Stimulated activated CD8-positive, alpha-beta memory T cell treated with anti-CD3 and anti-CD28 coated beads, Interleukin-15, amount 100 ng/mL, for 48 hours (primary cell): Measurements from ENCODE around the gene CYB561.
A peak's percentile ranks its signal among the peaks of the same experiment; 100 is the strongest.

Experiments
- DNase-seq, 2 donors: peaks; one replicate each; pipeline ENCODE4 v3.0.0-alpha.2; 2020; ENCODE audit warnings: low read depth in 2 of 2

Gene CYB561

DNA sequence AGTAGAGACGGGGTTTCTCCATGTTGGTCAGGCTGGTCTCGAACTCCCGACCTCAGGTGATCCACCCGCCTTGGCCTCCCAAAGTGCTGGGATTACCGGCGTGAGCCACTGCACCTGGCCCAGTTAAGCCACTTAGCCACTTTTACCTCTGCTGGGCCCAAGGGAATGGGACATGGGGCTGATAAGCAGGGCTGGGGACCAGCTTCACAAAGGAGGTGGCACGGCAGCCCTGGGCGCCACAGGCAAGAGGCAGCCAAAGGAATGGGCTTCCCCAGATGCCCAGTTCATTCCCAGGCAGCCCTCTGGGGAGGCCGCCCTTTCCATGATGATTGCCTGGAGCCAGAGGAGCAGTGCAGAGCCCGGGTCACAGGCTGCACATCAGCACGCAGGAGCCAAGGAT is 5.0 kb upstream of the CYB561 start:
- DNase-seq, result no peak

DNA sequence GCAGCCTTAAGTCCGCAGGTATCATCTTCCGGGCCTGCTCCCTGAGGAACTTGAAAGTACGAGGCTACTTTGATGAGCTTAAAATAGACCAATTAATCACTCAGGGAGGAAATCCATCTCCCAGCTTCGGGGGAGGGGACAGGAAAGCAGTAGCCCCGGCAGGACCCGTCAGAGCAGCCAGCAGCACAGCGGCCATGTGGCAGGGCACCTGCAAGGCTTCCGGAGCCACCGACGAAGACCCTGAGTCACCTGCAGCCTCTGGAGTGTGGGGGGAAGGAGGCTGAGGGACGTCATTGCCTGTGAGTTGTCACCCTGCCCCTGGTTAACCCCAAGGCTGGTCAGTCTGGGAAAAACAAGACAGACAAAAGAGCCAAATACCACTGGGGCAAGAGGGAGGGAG is 4.4 kb upstream of the CYB561 start:
- DNase-seq, result no peak

DNA sequence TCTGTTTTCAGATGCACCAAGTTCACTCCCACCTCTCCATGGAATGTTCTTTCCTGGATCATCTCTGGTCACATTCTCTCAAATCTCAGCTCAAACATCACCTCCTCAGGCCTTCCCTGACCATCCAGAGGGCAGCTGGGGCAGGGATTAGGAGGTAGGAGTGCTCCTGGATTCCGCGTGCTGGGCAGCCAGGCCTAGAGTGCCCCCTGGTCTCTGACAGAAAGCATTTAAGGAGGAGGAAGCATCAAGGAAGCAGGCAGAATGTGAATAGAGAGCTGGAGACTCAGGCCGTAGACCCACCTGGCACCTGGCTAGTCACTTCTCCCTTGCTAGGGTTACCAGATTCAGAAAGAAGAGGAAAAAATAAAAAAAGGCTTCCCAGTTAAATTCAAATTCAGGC is 2.5 kb upstream of the CYB561 start:
- no peak for DNase-seq

DNA sequence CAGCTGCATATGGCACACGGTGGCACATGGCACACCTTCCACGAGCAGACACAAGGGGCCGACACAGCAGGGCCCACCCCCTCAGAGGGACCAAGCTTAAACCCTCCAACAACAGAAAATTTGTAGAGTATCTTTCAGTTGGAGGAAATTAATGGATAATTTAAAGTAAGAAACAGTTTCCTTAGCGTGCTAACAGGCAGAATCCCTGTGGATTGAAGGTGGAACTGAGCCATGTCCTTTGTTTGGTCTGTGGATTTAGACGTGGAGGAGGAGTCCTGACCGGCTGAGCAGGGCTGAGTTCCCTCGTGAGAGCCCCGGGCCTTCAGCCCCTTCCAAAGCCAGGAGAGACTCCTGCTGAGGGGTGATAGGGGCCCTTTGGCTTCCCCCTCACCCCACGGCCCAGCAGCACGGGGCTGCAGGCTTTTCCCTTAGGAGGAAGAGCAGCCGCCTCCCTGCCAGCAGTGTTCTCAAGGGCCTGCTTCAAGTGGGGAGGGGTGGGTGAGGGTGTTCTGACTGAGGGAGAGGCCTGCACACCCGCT is 1.4 kb upstream of the CYB561 start:
- DNase-seq, result no peak

DNA sequence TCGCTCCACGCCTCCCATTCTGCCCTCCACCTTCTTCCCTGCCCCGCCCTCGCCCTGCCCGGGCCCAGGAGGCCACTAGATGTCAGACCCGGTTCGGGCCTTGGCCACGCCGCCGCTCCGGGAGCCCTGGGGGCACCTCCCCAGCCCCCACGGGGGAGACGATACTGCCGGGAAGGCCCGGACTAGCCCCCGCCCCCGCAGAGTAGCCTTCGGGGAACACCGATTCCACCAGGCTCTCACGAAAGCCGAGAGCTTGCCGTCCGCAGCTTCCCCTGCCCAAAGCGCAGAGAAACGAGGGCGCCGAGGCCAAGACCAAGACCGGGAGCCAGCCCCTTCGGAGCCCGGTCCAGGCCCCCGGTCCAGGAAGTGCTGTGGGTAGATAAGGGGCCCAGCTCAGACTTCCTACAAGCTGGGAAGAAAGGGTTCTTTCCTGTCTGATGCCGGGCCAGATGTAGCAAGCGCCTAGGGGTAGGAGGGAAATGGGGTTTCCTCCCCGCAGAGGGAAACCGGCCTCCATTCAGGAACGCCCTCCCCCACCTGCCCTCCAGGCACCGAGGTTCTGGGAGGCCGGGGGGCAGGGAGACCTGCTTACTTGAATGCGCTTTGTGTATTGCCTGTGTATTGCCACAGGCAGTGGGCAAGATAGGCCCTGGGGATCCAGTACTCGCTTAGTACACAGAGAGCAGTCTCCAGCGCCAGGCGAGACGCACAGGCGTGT is 806 bp upstream of the CYB561 start:
- peak; percentile 19 to 39 for DNase-seq

DNA sequence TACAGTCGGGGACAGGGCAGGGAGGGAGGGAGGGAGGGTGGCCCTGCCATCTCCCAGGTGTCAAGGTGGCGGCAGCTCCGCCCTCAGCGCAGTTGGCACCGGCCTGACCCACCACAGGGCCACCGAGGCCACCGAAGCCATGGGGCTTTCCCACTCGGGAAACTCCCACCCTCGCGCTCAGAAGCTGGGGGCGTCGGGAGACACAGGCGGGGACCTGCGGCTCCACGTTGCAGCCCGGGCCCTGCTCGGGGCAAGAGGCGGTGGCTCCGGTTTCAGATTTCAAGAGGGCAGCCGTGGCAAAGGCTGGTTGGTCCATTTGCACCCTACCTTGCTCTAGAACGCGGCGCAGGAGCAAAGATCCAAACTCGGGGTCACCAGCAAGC is 544 bp downstream of the CYB561 start:
- peak; percentile 36 to 40 for DNase-seq

DNA sequence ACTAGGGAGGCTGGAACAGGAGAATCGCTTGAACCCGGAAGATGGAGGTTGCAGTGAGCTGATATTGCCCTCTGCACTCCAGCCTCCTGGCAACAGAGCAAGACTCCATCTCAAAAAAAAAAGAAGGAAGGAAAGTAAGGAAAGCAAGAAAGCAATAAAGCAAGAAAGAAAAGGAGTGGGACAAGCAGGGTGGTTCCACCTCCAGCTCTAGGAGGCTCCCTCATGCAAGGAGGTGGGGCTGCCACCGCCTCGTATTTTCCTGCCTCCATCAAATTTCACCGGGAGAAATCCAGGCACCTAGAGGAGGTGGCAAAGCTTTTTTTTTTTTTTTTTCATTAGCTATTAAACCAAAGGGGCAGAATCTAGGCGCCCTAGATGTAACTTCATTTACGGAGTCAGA is 1.0 kb downstream of the CYB561 start:
- no peak for DNase-seq

DNA sequence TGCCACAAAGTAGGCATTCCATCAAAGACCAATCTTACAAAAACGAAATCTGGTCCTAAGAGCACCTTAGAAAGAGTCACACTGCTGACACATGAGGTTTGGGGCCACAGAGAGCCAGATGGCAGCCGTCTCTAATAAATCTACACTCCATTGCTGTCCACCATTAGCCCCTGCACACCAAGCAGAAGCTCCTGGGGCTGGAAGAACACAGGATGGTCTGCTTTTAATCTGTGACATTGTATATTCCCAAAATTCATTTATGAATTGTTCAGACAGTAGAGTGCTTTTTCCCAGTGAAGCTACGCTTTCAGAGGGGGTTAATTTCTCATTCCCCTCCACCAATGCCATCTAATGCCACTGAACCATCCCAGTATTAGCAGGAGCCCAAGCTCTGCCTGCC is 1.6 kb downstream of the CYB561 start:
- DNase-seq, result no peak

DNA sequence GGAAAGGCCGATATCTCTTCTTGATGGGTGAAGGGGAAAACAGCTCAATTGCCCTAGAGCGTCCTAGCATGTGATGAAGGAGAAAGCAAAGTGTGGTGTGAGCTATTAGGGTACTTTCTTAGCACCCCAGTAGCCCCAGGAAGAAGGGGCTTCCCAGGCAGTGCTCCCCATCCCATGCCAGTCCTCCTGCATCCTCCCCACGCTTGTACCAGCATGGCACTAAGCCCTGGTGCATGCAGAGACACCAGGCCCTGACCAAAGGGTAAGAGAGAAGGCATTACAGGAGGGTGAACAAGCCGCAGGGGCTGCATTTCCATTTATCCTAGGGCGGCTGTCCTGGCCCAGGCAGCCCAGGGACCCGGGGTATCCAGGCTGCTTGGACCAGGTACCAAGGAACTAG is 3.1 kb downstream of the CYB561 start:
- DNase-seq, result no peak

DNA sequence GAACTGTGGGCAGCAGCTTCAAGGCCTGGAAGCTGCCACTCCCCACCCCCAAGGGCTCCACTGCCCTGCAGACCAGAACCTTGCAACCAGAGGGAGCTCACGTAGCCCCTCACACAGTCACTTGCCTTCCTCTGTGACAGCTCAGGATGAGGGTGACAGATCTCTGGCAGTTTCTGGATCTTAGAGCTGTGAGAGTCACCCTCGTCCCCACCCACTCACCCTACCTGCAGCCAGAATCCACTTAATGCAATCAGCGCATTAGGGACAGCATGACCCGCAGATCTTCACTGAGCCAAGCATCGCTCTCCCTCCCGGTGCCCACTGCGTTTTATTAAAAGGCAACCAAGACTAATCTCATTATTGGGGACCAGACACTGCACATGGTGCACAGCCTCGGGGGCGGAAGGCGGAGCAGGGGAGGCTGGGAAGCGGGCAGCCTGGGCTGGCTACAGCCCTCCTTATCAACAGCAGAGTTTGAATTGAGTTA is 3.5 kb downstream of the CYB561 start:
- DNase-seq, result no peak

DNA sequence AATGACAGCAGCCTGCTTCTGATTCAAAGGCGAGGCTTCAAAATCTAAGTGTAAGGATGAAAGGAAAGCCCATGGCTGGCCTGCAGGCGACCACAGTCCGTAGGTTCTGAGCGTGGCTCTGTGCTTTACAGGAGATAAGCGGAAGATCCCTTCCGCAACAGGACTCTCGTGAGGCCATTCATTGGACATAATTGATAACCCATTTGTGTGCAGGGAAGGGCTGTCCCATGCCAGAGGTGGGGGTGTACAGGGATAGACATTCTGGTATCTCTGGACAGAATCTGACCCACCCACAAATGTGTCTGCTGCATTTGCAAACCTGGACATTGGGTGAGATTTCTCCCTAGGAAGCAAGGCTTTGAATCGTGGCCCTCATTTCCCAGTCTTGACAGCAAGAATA is 4.0 kb downstream of the CYB561 start:
- DNase-seq, result no peak

DNA sequence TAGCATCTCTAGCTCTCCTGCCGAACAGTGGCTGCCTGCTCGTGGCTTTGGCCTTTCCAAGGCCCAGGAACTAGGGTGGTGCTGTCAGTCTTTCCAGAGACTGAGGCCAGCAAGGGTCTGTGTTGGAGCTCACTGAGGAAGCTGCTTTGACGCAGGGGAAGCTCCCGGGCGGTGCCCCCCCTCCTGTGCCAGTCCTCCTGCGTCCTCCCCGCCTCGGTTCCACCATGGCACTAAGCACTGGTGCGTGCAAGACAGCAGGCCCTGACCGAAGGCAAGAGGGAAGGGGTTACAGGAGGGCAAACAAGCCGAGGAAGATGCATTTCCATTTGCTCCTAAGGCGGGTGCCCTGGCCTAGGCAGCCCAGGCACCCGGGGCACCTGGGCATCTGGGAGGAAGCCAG is 4.5 kb downstream of the CYB561 start:
- no peak for DNase-seq

DNA sequence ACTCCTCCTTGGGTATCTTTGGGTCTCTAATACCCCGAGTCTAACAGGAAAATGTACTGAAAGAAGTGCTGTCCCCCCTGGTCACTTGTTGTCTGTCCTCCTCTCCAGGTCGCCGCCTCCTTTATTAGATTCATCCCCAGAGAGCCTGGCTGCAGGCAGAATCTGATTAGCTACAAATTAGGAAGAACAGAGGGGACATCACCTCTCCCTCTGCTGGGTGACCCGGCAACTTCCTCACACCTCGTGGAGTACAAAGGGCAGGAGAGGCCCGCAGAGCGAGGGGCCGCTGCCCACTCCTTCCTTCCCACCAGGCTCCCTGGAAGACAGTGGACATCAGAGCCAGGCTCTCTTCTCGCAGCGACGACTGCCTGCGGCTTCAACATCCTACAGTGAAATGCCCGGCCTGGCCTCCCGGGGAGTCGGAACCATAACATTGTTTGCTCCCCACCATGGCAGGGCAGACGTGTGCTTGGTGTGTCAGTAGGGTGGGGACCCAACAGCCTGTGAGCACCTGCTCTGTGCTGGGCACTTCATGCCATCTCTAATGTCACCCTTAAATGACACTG is 5.3 kb downstream of the CYB561 start:
- no peak for DNase-seq

DNA sequence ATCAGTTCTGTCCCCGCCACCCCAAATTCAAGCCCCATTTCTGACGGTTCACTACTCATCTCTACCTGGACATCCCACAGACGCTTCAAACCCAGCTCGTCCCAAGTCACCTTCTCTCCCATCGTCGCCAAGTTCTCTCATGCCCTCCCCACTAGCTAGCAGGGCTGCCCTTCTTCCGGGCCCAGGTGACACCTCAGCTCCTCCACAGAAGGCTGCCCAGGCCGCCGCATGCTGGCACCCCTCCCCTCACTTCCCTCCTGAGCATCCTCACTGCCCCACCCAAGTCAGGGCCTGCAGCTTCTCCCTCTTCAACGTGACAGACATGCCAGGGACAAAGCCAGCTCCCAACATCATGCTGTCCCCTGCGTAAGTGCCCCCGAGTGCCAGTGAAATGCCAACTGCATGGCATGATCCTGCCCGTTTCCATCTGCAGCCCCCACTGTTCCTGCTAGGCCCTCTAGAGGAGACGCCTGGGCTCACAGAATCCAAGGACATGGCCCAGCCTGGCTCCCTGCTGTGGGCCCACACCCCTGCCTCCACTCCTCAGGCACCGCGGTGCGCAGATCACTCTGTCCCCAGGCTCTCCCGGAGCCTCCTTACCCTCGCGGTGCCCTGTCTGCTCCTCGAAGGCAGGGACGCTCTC is 5.9 kb downstream of the CYB561 start:
- no peak for DNase-seq

DNA sequence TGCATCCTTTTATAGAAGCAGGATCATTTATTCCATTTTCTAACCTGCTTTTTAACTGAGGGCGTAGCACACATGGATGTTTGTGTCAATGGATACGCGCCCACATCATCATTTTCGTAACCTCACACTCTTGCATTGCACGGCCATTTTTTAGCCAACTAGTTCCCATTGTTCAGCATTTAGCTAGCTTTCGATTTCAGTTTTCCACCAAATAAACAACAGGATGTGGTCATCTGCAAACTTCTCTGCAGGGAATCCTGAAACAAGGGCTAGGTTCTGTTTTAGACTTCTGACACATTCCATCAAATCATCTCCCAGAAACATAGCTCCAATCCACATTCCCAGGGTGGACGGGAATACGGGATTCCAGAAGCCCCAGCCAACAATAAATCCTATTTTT is 6.4 kb downstream of the CYB561 start:
- DNase-seq, result no peak

DNA sequence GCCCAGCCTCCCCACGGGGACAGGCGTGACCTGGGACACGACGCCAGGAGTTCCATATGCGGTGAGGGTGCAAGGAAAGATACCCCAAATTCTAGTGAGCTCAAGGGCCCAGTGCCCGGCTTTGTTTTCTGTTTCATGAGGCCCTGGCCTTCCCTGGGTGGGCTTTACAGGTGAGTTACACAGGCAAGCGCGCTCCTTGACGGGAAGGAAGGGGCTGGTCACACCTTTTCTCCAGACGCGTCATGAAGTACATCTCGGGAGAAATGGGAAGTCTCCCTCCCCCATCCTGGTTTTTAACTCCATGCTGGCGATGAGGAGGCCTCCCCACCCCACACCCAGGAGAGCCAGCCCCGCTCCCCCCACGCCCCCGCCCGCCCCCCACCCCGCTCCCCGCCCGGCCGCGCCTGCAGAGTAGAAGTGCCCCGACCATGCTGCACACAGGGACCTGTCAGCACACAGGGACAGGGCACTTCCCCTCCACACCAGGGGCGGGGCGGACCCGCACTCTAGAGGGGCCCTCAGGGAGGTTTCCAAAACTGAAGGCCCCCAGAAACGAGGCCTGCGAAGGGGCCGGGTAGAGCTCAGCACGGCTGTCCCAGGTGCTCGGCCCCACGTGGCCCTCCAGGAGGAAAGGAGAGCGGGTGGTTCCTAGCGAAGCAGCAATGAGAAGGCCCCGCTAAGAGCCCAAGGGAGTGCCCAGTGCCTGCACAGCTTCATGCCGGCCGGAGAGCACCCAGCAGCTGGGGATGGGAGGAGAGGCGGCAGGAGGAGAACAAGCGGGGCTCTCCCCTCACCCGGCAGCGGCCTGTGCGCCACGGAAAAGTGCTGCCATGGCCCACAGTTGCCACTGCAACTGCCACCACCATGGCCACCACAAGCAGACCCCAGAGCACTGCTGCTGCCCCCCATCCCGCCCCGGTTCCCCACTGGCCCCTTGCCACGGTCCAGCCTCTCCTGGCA is 7.7 kb downstream of the CYB561 start:
- no peak for DNase-seq

DNA sequence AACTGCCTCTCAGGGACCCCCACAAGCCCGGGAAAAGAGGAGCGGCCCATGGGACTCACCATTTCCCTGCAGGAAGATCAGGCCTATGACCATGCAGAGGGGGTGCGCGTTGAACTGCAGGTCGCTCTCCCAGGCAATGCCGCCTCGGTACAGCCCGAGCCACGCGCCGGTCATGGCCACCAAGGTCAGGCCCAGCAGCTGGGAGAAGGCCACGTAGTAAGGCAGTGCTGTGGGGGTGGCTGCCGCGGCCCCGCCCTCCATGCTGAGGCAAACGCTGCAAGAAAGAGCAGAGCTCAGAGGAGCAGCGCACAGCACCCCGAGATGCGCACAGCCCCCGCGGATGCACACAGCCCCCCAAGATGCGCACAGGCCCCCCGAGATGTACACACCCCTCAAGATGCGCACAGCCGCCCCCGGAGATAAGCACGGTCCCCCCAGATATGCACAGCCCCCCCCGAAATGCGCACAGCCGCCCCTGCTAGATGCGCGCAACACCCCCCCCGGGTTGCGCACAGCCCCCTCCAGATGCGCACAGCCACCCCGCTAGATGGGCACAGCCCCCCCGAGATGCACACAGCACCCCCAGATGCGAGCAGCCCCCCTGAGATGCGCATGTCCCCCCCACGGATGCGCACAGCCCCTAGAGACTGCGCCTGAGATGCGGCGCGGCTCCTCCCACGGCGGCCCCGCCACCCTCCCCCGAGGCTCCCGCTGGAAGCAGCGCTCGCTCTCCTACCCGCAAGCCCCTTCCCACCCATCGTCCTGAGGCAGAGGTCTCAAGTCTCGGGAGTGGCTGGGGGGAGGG is 8.6 kb downstream of the CYB561 start:
- no peak for DNase-seq

DNA sequence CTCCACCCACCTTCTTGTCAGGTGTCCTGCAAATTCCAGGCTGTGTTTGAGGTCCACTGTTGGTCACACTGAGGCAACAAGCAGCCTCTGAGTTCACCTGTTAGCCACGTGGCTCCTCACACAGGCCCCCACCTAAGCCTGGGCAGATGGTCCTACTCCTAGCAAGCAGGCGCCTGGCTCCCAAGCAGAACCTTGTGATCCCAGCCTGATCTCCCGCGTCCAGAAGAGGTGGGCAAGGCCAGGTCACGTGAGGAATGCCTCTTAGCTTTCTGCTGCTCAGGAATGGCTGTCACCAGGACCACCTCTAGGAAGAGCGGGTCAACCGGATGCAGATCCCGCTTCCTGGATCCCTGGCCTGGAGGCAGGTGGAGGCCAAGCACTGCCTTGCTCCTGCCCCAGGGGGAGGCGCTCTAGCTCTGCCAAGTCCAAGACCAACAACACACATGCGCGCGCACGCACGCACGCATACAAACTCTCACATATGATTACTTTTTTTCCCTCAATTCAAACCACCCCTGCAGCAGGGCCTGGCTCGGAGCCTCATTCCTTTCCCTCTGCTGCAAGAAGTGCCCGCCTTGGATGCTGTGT is 9.5 kb downstream of the CYB561 start:
- DNase-seq, result no peak

DNA sequence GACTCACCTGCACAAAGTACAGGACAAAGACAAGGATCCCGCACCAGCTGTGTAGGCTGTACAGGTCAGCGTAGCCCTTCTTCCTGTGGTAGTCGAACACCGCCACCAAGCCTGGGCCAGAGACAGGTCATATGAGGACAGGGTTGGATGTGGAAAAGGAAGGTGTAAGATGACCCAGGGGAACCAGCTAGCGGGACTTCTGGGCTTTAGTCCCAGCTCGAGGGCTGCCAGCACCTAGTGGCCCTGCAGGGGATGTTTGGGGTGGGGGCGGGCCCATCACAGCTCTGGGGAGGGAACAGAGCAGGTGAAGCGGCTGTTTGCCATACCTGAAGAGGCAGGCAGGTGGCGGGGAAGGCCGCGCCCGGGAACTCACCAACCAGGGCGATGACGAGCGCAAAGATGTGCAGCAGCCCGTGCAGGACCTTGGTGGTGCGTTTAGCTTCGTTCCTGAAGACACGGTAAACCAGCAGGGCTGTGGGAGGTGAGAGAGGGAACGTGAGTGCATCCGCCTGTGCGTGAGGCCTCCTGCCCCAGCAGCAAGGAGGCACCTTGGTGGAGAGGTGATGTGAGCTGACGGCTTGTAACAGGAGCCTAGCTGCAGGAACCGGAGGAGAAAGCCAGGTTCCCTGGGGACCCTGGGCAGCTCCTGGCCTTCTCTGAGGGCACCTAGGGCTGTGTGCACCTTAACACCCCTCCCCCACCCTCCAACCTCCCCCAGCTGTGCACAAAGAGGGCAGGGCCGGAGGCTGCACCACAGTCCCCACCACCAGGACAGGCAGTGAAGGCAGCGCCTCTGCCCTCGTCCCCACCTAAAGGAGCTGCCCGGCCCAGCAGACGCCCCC is 10.2 kb downstream of the CYB561 start:
- no peak for DNase-seq
